ENCODE results near the gene ATP6V1G1.

Gene ATP6V1G1

GRCh38 chr9:114560956-114561355, 26.6 kb upstream of the ATP6V1G1 start:
- H2BK12ac ChIP-seq (ENCODE audit: low read length) = no peak overlapping the region
- no peaks in the 10 kb centered on the region for H3K4me1 ChIP-seq (ENCODE audit: control insufficient read depth in 2 of 2, insufficient read depth in 1 of 2, low read depth in 1 of 2, low read length in 2 of 2)
- H3K23ac ChIP-seq (ENCODE audit: low read depth, low read length, poor library complexity) = no peak overlapping the region
- no peak overlapping the region for H3K14ac ChIP-seq (ENCODE audit: low read length)
- H2BK5ac ChIP-seq (ENCODE audit: low read length) = no peak overlapping the region
- H2AFZ ChIP-seq (ENCODE audit: low read length) = no peak overlapping the region
- no peaks in the 10 kb centered on the region for H3K79me1 ChIP-seq (ENCODE audit: low read depth, low read length)
- H4K8ac ChIP-seq (ENCODE audit: low read depth, low read length) = no peak overlapping the region
- no peak overlapping the region for H3K27ac ChIP-seq (replicated peaks; ENCODE audit: low read length)
- no peak overlapping the region for H2AK5ac ChIP-seq (ENCODE audit: low read depth, low read length)
- no peak overlapping the region for H3K4me2 ChIP-seq (ENCODE audit: insufficient read depth, low read length, poor library complexity, severe bottlenecking)
- no peaks in the 10 kb centered on the region for H3K36me3 ChIP-seq (replicated peaks in 1 of 2; ENCODE audit: control insufficient read depth in 2 of 2, insufficient read depth in 2 of 2, low read length in 2 of 2)
- no peak overlapping the region for H2BK15ac ChIP-seq (ENCODE audit: low read length)
- H3K4me3 ChIP-seq (ENCODE audit: low read length in 2 of 2) = no peak overlapping the region
- no CpG with 5 or more reads among the region's 3 CpGs for WGBS, 2 donors (ENCODE audit: extremely low coverage in 2 of 2, insufficient read length in 2 of 2, insufficient replicate concordance in 1 of 2)
- no peak overlapping the region for H2BK120ac ChIP-seq (ENCODE audit: low read depth, low read length)
- H3K9ac ChIP-seq (ENCODE audit: low read depth, low read length, poor library complexity) = no peak overlapping the region
- no peak overlapping the region for H3K18ac ChIP-seq (ENCODE audit: low read length)
- no peak overlapping the region for H4K91ac ChIP-seq (ENCODE audit: low read depth, low read length, poor library complexity)
- peaks cover 0 to 5% (median 0%) of the 10 kb centered on the region in 3 experiments for H3K27me3 ChIP-seq (ENCODE audit: control insufficient read depth in 3 of 3, insufficient read depth in 3 of 3, low read depth in 1 of 3, low read length in 3 of 3)
- no peak overlapping the region for H3K4ac ChIP-seq (ENCODE audit: low read length)
- H3K9me3 ChIP-seq (replicated peaks in 1 of 2; ENCODE audit: control insufficient read depth in 2 of 2, insufficient read depth in 1 of 2, low read depth in 1 of 2, low read length in 2 of 2) = peaks cover 0 to 3% of the 10 kb centered on the region in 2 donors
- DNase-seq (ENCODE audit: low spot score) = no peak

GRCh38 chr9:114561771-114562170, 25.8 kb upstream of the ATP6V1G1 start:
- no peak for DNase-seq (ENCODE audit: low spot score)
- Histone ChIP-seq H3K14ac (ENCODE audit: low read length) (no peak overlapping the region), H2BK120ac (ENCODE audit: low read depth, low read length) (no peak overlapping the region), H3K9ac (ENCODE audit: low read depth, low read length, poor library complexity) (no peak overlapping the region), H4K91ac (ENCODE audit: low read depth, low read length, poor library complexity) (no peak overlapping the region), H4K8ac (ENCODE audit: low read depth, low read length) (no peak overlapping the region), H2BK12ac (ENCODE audit: low read length) (no peak overlapping the region), H3K4me2 (ENCODE audit: insufficient read depth, low read length, poor library complexity, severe bottlenecking) (no peak overlapping the region), H3K4me3 (ENCODE audit: low read length in 2 of 2) (no peak overlapping the region), H3K18ac (ENCODE audit: low read length) (no peak overlapping the region), H3K36me3 (replicated peaks in 1 of 2; ENCODE audit: control insufficient read depth in 2 of 2, insufficient read depth in 2 of 2, low read length in 2 of 2) (no peaks in the 10 kb centered on the region), H3K4me1 (ENCODE audit: control insufficient read depth in 2 of 2, insufficient read depth in 1 of 2, low read depth in 1 of 2, low read length in 2 of 2) (no peaks in the 10 kb centered on the region), H2BK5ac (ENCODE audit: low read length) (no peak overlapping the region), H3K27ac (replicated peaks; ENCODE audit: low read length) (no peak overlapping the region), H3K4ac (ENCODE audit: low read length) (no peak overlapping the region), H3K9me3 (replicated peaks in 1 of 2; ENCODE audit: control insufficient read depth in 2 of 2, insufficient read depth in 1 of 2, low read depth in 1 of 2, low read length in 2 of 2) (no peaks in the 10 kb centered on the region), H3K23ac (ENCODE audit: low read depth, low read length, poor library complexity) (no peak overlapping the region), H2BK15ac (ENCODE audit: low read length) (no peak overlapping the region), H3K79me1 (ENCODE audit: low read depth, low read length) (no peaks in the 10 kb centered on the region), H2AK5ac (ENCODE audit: low read depth, low read length) (no peak overlapping the region), H3K27me3 (ENCODE audit: control insufficient read depth in 3 of 3, insufficient read depth in 3 of 3, low read depth in 1 of 3, low read length in 3 of 3) (peaks cover 0 to 5% (median 0%) of the 10 kb centered on the region in 3 experiments), H2AFZ (ENCODE audit: low read length) (no peak overlapping the region)
- no CpG with 5 or more reads among the region's 7 CpGs for WGBS, 2 donors (ENCODE audit: extremely low coverage in 2 of 2, insufficient read length in 2 of 2, insufficient replicate concordance in 1 of 2)

GRCh38 chr9:114565204-114565603, 22.4 kb upstream of the ATP6V1G1 start:
- Histone ChIP-seq H3K9ac (ENCODE audit: low read depth, low read length, poor library complexity) (no peak overlapping the region), H2BK120ac (ENCODE audit: low read depth, low read length) (no peak overlapping the region), H2AFZ (ENCODE audit: low read length) (no peak overlapping the region), H3K18ac (ENCODE audit: low read length) (no peak overlapping the region), H3K27me3 (ENCODE audit: control insufficient read depth in 3 of 3, insufficient read depth in 3 of 3, low read depth in 1 of 3, low read length in 3 of 3) (peaks cover 0 to 5% (median 0%) of the 10 kb centered on the region in 3 experiments), H3K27ac (replicated peaks; ENCODE audit: low read length) (no peak overlapping the region), H3K9me3 (replicated peaks in 1 of 2; ENCODE audit: control insufficient read depth in 2 of 2, insufficient read depth in 1 of 2, low read depth in 1 of 2, low read length in 2 of 2) (no peaks in the 10 kb centered on the region), H3K4me2 (ENCODE audit: insufficient read depth, low read length, poor library complexity, severe bottlenecking) (no peak overlapping the region), H3K14ac (ENCODE audit: low read length) (no peak overlapping the region), H2BK12ac (ENCODE audit: low read length) (no peak overlapping the region), H2BK15ac (ENCODE audit: low read length) (no peak overlapping the region), H3K23ac (ENCODE audit: low read depth, low read length, poor library complexity) (no peak overlapping the region), H4K8ac (ENCODE audit: low read depth, low read length) (no peak overlapping the region), H3K36me3 (replicated peaks in 1 of 2; ENCODE audit: control insufficient read depth in 2 of 2, insufficient read depth in 2 of 2, low read length in 2 of 2) (no peaks in the 10 kb centered on the region), H3K79me1 (ENCODE audit: low read depth, low read length) (no peaks in the 10 kb centered on the region), H3K4me3 (ENCODE audit: low read length in 2 of 2) (no peak overlapping the region), H2BK5ac (ENCODE audit: low read length) (no peak overlapping the region), H3K4ac (ENCODE audit: low read length) (no peak overlapping the region), H4K91ac (ENCODE audit: low read depth, low read length, poor library complexity) (no peak overlapping the region), H2AK5ac (ENCODE audit: low read depth, low read length) (no peak overlapping the region), H3K4me1 (ENCODE audit: control insufficient read depth in 2 of 2, insufficient read depth in 1 of 2, low read depth in 1 of 2, low read length in 2 of 2) (no peaks in the 10 kb centered on the region)
- DNase-seq (ENCODE audit: low spot score) = no peak
- no CpG with 5 or more reads among the region's 3 CpGs for WGBS, 2 donors (ENCODE audit: extremely low coverage in 2 of 2, insufficient read length in 2 of 2, insufficient replicate concordance in 1 of 2)

- WGBS, 2 donors (ENCODE audit: extremely low coverage in 2 of 2, insufficient read length in 2 of 2, insufficient replicate concordance in 1 of 2) = no CpG with 5 or more reads among the region's 7 CpGs
- no peak overlapping the region for H3K18ac ChIP-seq (ENCODE audit: low read length)
- no peaks in the 10 kb centered on the region for H3K79me1 ChIP-seq (ENCODE audit: low read depth, low read length)
- no peak overlapping the region for H2BK15ac ChIP-seq (ENCODE audit: low read length)
- no peaks in the 10 kb centered on the region for H3K36me3 ChIP-seq (replicated peaks in 1 of 2; ENCODE audit: control insufficient read depth in 2 of 2, insufficient read depth in 2 of 2, low read length in 2 of 2)
- no peak overlapping the region for H2AFZ ChIP-seq (ENCODE audit: low read length)
- H3K9me3 ChIP-seq (replicated peaks in 1 of 2; ENCODE audit: control insufficient read depth in 2 of 2, insufficient read depth in 1 of 2, low read depth in 1 of 2, low read length in 2 of 2) = no peaks in the 10 kb centered on the region
- no peak overlapping the region for H3K4ac ChIP-seq (ENCODE audit: low read length)
- no peak overlapping the region for H4K8ac ChIP-seq (ENCODE audit: low read depth, low read length)
- H2BK120ac ChIP-seq (ENCODE audit: low read depth, low read length) = no peak overlapping the region
- no peak overlapping the region for H3K4me2 ChIP-seq (ENCODE audit: insufficient read depth, low read length, poor library complexity, severe bottlenecking)
- H4K91ac ChIP-seq (ENCODE audit: low read depth, low read length, poor library complexity) = no peak overlapping the region
- no peak overlapping the region for H3K9ac ChIP-seq (ENCODE audit: low read depth, low read length, poor library complexity)
- H3K27ac ChIP-seq (replicated peaks; ENCODE audit: low read length) = no peak overlapping the region
- no peak overlapping the region for H2AK5ac ChIP-seq (ENCODE audit: low read depth, low read length)
- DNase-seq (ENCODE audit: low spot score) = no peak
- H3K4me3 ChIP-seq (ENCODE audit: low read length in 2 of 2) = no peak overlapping the region
- H2BK12ac ChIP-seq (ENCODE audit: low read length) = no peak overlapping the region
- no peaks in the 10 kb centered on the region for H3K27me3 ChIP-seq (ENCODE audit: control insufficient read depth in 3 of 3, insufficient read depth in 3 of 3, low read depth in 1 of 3, low read length in 3 of 3)
- H3K14ac ChIP-seq (ENCODE audit: low read length) = no peak overlapping the region
- H3K23ac ChIP-seq (ENCODE audit: low read depth, low read length, poor library complexity) = no peak overlapping the region
- no peak overlapping the region for H2BK5ac ChIP-seq (ENCODE audit: low read length)
- H3K4me1 ChIP-seq (ENCODE audit: control insufficient read depth in 2 of 2, insufficient read depth in 1 of 2, low read depth in 1 of 2, low read length in 2 of 2) = no peaks in the 10 kb centered on the region
These were observed 16.8 kb upstream of the ATP6V1G1 start for GRCh38 chr9:114570742-114571141.
